Measurements from ENCODE around the gene GRIN2A.

GRIN2A gene

DNA sequence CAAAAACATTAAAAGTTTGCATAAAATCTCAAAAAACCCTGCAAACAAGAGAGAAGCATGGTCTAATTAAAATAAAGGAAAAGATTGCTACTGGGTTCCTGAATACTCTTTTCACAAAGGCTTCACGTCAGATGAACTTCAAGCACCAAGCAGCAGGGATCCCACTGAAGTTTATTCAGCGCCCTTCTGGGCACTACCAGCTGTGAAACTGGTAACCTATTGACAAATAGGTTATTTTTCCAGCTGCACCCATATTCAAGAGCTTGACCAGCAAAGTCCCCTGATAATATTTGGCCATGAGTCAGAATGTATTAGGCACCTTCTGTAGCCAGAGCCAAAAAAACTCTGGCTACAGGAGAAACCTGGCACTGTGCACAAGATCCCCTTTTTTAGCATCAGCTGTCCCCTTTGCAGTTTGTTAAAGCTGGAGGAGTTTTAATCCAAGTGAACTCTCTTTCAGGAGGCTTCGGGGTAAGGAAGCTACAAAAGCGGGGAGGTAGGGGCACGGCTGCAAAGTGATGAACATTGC is 60.3 kb downstream of the GRIN2A start:
- Histone ChIP-seq H3K4me3 (ENCODE audit: insufficient read depth, low read depth, low read length, poor library complexity, severe bottlenecking) (no peak overlapping the region), H3K27ac (ENCODE audit: insufficient read depth, low read length, poor library complexity, severe bottlenecking) (no peak overlapping the region), H3K9me3 (ENCODE audit: control insufficient read depth, low read length) (no peaks in the 10 kb centered on the region), H3K4me1 (ENCODE audit: control insufficient read depth, insufficient read depth, low read length, poor library complexity, severe bottlenecking) (no peaks in the 10 kb centered on the region), H3K36me3 (ENCODE audit: control insufficient read depth, insufficient read depth, low read length) (no peaks in the 10 kb centered on the region), H3K27me3 (replicated peaks; ENCODE audit: control insufficient read depth, insufficient read depth, low read length, poor library complexity, severe bottlenecking) (no peaks in the 10 kb centered on the region)
- no peak for DNase-seq

DNA sequence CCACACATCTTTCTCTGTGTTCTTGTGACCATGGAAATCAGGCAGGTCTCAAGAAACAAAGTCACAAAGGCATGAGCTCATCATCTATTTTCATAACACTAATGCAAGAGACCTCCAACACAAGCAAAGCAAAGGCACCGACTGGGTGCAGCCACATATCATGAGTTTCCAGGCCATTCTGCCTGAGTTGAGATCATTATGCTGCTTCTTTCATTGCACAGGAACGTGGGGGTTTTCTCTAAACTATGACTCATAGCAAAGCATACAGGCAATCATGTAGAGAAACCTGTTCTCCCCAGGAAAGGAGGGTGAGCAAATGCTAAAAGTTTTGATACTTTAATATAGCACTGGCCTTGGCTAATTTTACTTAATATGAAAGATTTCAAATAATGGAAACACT is 60.7 kb downstream of the GRIN2A start:
- Histone ChIP-seq H3K27ac (ENCODE audit: insufficient read depth, low read length, poor library complexity, severe bottlenecking) (no peak overlapping the region), H3K27me3 (replicated peaks; ENCODE audit: control insufficient read depth, insufficient read depth, low read length, poor library complexity, severe bottlenecking) (no peaks in the 10 kb centered on the region), H3K4me3 (ENCODE audit: insufficient read depth, low read depth, low read length, poor library complexity, severe bottlenecking) (no peak overlapping the region), H3K4me1 (ENCODE audit: control insufficient read depth, insufficient read depth, low read length, poor library complexity, severe bottlenecking) (no peaks in the 10 kb centered on the region), H3K36me3 (ENCODE audit: control insufficient read depth, insufficient read depth, low read length) (no peaks in the 10 kb centered on the region), H3K9me3 (ENCODE audit: control insufficient read depth, low read length) (no peaks in the 10 kb centered on the region)
- no peak for DNase-seq

DNA sequence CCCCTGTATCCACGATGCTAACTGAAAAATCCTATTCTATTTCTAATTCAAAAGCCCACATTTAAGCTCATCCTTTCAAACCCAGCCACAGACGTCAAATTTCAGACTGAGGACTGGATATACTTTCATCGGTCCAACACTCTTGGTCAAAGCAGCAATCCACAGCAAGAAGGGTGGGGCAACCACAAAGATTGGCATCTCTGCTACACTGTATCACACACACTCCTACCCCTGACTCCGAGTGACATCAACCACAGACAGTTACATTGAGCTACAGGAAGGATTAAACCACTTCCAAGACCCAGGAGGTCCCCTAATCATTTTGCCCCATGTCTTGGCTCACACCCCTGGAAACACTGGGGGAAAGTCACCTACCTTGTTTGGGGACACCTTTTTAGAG is 61.3 kb downstream of the GRIN2A start:
- no peaks in the 10 kb centered on the region for H3K4me1 ChIP-seq (ENCODE audit: control insufficient read depth, insufficient read depth, low read length, poor library complexity, severe bottlenecking)
- H3K27me3 ChIP-seq (replicated peaks; ENCODE audit: control insufficient read depth, insufficient read depth, low read length, poor library complexity, severe bottlenecking) = no peaks in the 10 kb centered on the region
- H3K9me3 ChIP-seq (ENCODE audit: control insufficient read depth, low read length) = no peaks in the 10 kb centered on the region
- no peak overlapping the region for H3K27ac ChIP-seq (ENCODE audit: insufficient read depth, low read length, poor library complexity, severe bottlenecking)
- no peak for DNase-seq
- no peak overlapping the region for H3K4me3 ChIP-seq (ENCODE audit: insufficient read depth, low read depth, low read length, poor library complexity, severe bottlenecking)
- H3K36me3 ChIP-seq (ENCODE audit: control insufficient read depth, insufficient read depth, low read length) = no peaks in the 10 kb centered on the region

DNA sequence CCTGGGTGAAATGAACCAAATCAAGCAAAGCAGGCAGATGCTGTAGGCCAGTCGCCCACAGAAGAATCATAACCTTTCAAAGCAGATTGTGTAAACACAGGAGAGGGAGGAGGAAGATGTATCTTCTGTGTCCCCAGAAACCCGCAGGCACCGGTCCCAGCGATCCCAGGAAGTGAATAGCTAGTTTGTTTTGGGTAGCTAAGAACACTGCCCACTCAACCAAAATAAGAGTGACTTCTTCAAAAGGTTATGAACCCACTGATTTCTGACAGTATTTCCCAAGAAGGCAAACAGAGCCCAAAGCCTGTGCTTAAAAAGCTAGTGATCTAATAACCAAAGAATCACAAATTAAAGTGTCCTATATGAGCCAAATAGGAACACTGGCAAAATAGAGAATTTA is 67.8 kb downstream of the GRIN2A start:
- Histone ChIP-seq H3K27me3 (replicated peaks; ENCODE audit: control insufficient read depth, insufficient read depth, low read length, poor library complexity, severe bottlenecking) (no peaks in the 10 kb centered on the region), H3K4me1 (ENCODE audit: control insufficient read depth, insufficient read depth, low read length, poor library complexity, severe bottlenecking) (no peaks in the 10 kb centered on the region), H3K27ac (ENCODE audit: insufficient read depth, low read length, poor library complexity, severe bottlenecking) (no peak overlapping the region), H3K36me3 (ENCODE audit: control insufficient read depth, insufficient read depth, low read length) (no peaks in the 10 kb centered on the region), H3K9me3 (ENCODE audit: control insufficient read depth, low read length) (no peaks in the 10 kb centered on the region), H3K4me3 (ENCODE audit: insufficient read depth, low read depth, low read length, poor library complexity, severe bottlenecking) (no peak overlapping the region)
- no peak for DNase-seq

DNA sequence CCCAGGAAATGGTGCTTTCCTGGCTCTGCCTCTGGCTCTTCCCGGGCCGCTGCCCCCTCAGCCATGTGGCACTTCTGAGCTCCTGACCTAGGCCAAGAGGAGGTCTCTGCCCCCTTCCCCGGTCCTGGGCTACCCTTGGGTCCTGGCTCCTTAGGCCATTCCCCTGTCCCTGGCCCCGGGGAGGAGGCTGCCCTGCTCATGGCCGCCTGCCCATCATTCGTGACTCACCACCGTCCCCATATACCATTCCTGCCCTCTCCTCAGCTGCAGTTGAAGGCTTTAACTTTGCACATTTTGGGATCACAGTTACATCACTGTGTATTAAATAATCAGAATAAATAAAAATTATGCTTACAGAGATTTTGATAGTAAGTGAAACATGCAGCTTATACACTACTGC is 69.0 kb downstream of the GRIN2A start:
- no peaks in the 10 kb centered on the region for H3K4me1 ChIP-seq (ENCODE audit: control insufficient read depth, insufficient read depth, low read length, poor library complexity, severe bottlenecking)
- DNase-seq = no peak
- no peaks in the 10 kb centered on the region for H3K9me3 ChIP-seq (ENCODE audit: control insufficient read depth, low read length)
- H3K27ac ChIP-seq (ENCODE audit: insufficient read depth, low read length, poor library complexity, severe bottlenecking) = no peak overlapping the region
- no peak overlapping the region for H3K4me3 ChIP-seq (ENCODE audit: insufficient read depth, low read depth, low read length, poor library complexity, severe bottlenecking)
- no peaks in the 10 kb centered on the region for H3K27me3 ChIP-seq (replicated peaks; ENCODE audit: control insufficient read depth, insufficient read depth, low read length, poor library complexity, severe bottlenecking)
- H3K36me3 ChIP-seq (ENCODE audit: control insufficient read depth, insufficient read depth, low read length) = no peaks in the 10 kb centered on the region

DNA sequence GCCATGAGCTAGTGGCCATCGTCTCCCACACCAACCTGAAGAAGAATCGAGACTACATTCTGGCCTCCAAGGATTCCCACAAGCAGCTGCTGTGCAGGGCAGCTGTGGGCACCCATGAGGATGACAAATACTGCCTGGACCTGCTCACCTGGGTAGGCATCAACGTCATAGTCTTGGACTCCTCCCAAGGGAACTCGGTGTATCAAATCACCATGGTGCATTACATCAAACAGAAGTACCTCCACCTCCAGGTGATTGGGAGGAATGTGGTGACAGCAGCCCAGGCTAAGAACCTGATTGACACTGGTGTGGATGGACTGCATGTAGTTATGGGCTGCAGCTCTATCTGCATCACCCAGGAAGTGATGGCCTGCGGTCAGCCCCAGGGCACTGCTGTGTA is 70.2 kb downstream of the GRIN2A start:
- no peak for DNase-seq
- Histone ChIP-seq H3K36me3 (ENCODE audit: control insufficient read depth, insufficient read depth, low read length) (no peaks in the 10 kb centered on the region), H3K4me1 (ENCODE audit: control insufficient read depth, insufficient read depth, low read length, poor library complexity, severe bottlenecking) (no peaks in the 10 kb centered on the region), H3K9me3 (ENCODE audit: control insufficient read depth, low read length) (no peaks in the 10 kb centered on the region), H3K4me3 (ENCODE audit: insufficient read depth, low read depth, low read length, poor library complexity, severe bottlenecking) (no peak overlapping the region), H3K27me3 (replicated peaks; ENCODE audit: control insufficient read depth, insufficient read depth, low read length, poor library complexity, severe bottlenecking) (no peaks in the 10 kb centered on the region), H3K27ac (ENCODE audit: insufficient read depth, low read length, poor library complexity, severe bottlenecking) (no peak overlapping the region)

DNA sequence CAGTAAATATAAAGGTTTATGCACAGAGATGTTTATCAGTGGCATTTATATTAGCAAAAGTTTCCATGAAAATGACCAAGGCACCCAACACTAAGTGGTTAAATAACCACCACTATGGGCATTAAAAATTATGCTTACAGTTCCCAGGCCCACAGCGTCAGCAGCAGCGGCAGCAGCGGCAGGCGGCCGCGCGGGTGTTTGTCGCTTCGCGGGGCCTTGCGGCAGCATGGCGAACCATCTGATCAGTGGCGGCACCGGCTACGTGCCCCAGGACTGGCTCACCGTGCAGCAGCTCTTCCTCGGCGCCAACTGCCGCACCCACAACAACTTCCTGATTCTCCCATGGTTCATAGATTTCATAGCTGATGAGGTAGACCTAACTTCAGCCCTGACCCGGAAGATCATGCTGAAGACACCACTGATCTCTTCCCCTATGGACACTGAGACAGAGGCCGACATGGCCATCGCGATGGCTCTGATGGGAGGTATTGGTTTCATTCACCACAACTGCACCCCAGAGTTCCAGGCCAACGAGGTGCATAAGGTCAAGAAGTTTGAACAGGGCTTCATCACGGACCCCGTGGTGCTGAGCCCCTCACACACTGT is 71.0 kb downstream of the GRIN2A start:
- Histone ChIP-seq H3K27me3 (replicated peaks; ENCODE audit: control insufficient read depth, insufficient read depth, low read length, poor library complexity, severe bottlenecking) (no peaks in the 10 kb centered on the region), H3K4me3 (ENCODE audit: insufficient read depth, low read depth, low read length, poor library complexity, severe bottlenecking) (no peak overlapping the region), H3K4me1 (ENCODE audit: control insufficient read depth, insufficient read depth, low read length, poor library complexity, severe bottlenecking) (no peaks in the 10 kb centered on the region), H3K9me3 (ENCODE audit: control insufficient read depth, low read length) (no peaks in the 10 kb centered on the region), H3K36me3 (ENCODE audit: control insufficient read depth, insufficient read depth, low read length) (no peaks in the 10 kb centered on the region), H3K27ac (ENCODE audit: insufficient read depth, low read length, poor library complexity, severe bottlenecking) (no peak overlapping the region)
- no peak for DNase-seq

DNA sequence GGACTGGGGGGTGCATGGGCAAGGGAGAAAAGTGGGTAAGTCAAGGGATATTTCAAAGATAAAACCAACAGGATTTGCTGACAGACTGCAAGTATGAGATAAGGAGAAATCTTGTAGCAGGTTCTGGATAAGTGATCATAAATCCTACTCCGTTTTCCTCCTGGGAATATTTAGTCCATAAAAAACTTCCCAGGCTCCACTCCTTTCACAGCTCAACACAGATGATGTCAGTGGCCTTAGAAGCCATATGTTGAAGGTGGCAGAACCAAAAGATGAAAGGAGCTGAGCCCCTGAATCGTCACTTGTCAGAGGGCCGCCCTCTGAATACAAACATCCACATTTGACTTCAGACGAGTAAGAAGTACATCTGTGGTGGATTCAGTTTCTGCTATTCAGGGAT is 71.7 kb downstream of the GRIN2A start:
- no peak overlapping the region for H3K4me3 ChIP-seq (ENCODE audit: insufficient read depth, low read depth, low read length, poor library complexity, severe bottlenecking)
- no peaks in the 10 kb centered on the region for H3K4me1 ChIP-seq (ENCODE audit: control insufficient read depth, insufficient read depth, low read length, poor library complexity, severe bottlenecking)
- H3K9me3 ChIP-seq (ENCODE audit: control insufficient read depth, low read length) = no peaks in the 10 kb centered on the region
- H3K27me3 ChIP-seq (replicated peaks; ENCODE audit: control insufficient read depth, insufficient read depth, low read length, poor library complexity, severe bottlenecking) = no peaks in the 10 kb centered on the region
- no peak overlapping the region for H3K27ac ChIP-seq (ENCODE audit: insufficient read depth, low read length, poor library complexity, severe bottlenecking)
- DNase-seq = no peak
- no peaks in the 10 kb centered on the region for H3K36me3 ChIP-seq (ENCODE audit: control insufficient read depth, insufficient read depth, low read length)

DNA sequence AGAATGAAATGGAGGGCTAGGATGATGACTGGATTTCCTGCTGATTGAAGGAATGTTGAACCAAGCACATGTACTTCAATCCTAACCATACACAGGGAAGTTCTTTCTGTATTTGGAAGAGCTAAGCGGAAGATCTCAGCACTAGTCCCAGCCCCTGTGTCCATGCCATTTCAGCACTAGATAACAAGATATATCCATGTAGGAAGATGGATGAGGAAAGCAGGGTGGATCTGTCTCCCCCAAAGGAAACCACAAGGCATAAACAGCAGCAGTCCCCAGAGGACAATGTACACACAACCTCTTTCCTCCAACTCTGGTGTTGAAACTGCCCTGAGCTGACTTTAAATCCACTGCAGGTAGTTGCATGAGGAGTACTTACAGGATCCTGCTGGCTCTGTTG is 75.1 kb downstream of the GRIN2A start:
- Histone ChIP-seq H3K27me3 (replicated peaks; ENCODE audit: control insufficient read depth, insufficient read depth, low read length, poor library complexity, severe bottlenecking) (no peaks in the 10 kb centered on the region), H3K4me3 (ENCODE audit: insufficient read depth, low read depth, low read length, poor library complexity, severe bottlenecking) (no peak overlapping the region), H3K36me3 (ENCODE audit: control insufficient read depth, insufficient read depth, low read length) (no peaks in the 10 kb centered on the region), H3K9me3 (ENCODE audit: control insufficient read depth, low read length) (no peaks in the 10 kb centered on the region), H3K4me1 (ENCODE audit: control insufficient read depth, insufficient read depth, low read length, poor library complexity, severe bottlenecking) (no peaks in the 10 kb centered on the region), H3K27ac (ENCODE audit: insufficient read depth, low read length, poor library complexity, severe bottlenecking) (no peak overlapping the region)
- DNase-seq = no peak

DNA sequence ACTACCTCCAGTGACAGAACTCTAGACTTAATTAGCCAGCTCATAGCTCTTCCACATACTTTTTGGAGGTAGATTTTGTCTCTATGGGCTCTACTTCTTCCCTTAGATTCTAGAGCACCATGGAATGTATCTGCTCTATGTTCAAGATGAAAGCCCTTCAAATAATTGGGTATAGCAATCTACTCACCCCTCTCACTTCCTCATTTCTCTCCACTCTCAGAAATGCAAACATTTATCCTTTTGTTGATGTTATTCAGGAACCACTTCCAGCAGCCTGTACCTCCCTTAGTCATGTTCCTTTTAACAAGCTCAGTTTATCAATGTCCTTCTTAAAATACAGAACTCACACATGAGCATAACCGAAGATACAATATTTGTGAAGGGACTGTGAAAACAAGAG is 78.5 kb downstream of the GRIN2A start:
- Histone ChIP-seq H3K27ac (ENCODE audit: insufficient read depth, low read length, poor library complexity, severe bottlenecking) (no peak overlapping the region), H3K4me3 (ENCODE audit: insufficient read depth, low read depth, low read length, poor library complexity, severe bottlenecking) (no peak overlapping the region), H3K36me3 (ENCODE audit: control insufficient read depth, insufficient read depth, low read length) (no peaks in the 10 kb centered on the region), H3K9me3 (ENCODE audit: control insufficient read depth, low read length) (no peaks in the 10 kb centered on the region), H3K4me1 (ENCODE audit: control insufficient read depth, insufficient read depth, low read length, poor library complexity, severe bottlenecking) (no peaks in the 10 kb centered on the region), H3K27me3 (replicated peaks; ENCODE audit: control insufficient read depth, insufficient read depth, low read length, poor library complexity, severe bottlenecking) (no peaks in the 10 kb centered on the region)
- DNase-seq = no peak
